ENCODE data around the gene SNAPC4. TPM values are rescaled to one million over a fixed set of nuclear protein-coding genes. Genes with fewer than 3 reads are reported as not detected.

SNAPC4 gene
- total and polyA plus RNA-seq, 9 of the 15 experiments (the other 6 are each of a cell fraction or from before 2014, with no cell fraction given): 0.21 to 21.8 (median 8.8) TPM

DNA sequence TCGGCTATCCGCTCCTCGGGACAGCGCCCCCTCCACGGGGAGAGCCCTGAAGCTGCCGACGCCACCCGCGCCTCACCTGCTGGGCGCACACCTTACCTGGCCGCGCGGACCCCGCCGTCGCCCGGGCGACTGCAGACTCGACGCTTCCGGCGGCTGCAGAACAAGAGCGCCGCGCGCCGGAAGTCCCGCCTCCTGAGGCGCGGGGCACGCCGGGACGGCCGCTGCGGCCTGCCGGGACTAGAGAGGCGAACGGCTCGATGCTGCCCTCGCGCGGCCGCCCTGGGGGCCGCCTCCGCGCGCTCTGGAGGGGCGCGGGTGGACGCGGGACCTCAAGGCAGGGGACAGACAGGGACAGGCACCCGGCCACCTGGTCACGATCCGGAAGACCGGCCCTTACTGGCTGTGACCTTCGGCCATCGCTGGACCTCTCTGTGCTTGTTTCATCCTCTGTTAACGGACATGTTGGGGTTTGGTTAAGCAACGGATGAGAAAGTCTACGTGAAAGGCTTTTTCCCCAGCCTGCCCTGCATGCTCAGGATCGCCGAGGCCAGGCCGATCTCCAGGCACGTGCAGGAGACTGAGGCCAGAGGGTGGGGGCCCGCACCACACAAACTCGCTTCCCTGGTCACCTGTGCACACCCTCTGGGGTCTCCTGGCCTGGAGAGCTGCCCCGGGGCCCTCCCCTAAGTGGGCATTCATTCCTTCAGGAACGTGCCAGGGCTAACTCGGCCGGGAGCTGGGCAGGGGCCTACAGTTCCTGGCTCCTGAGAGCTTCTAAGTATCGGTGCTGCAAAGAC lies at the start of gene SNAPC4 (continued):
- TF ChIP-seq EP300 (IDR thresholded peaks at IDR 0.05; ENCODE audit: low read length) (0 out of 2 replicates have a peak, but pooled peaks have one; percentile 4), KLF1 (tag; IDR thresholded peaks at IDR 0.05) (no peak), HMGN3 (IDR thresholded peaks at IDR 0.05; ENCODE audit: borderline replicate concordance, extremely low read depth, insufficient read length, low read depth, low read length) (peak; percentile 82), ZNF76 (CRISPR knock-in tag; IDR thresholded peaks at IDR 0.05; ENCODE audit: borderline replicate concordance) (0 out of 2 replicates have a peak, but pooled peaks have one; percentile 53), BRF1 (IDR thresholded peaks at IDR 0.05; ENCODE audit: borderline replicate concordance, extremely low read depth, insufficient read length) (no peak), ZFP1 (CRISPR knock-in tag; IDR thresholded peaks at IDR 0.05) (no peak), KLF13 (tag; IDR thresholded peaks at IDR 0.05; ENCODE audit: borderline replicate concordance, low read depth) (peak; percentile 10; the same call in 1 of the 2 replicates), STAG1 (CRISPR knock-in tag; IDR thresholded peaks at IDR 0.05; ENCODE audit: borderline replicate concordance) (peak; percentile 70; the same call in 1 of the 2 replicates), GABPB1 (CRISPR knock-in tag; IDR thresholded peaks at IDR 0.05) (peak; percentile 96), U2AF1 (optimal IDR thresholded peaks at IDR 0.05; ENCODE audit: low read depth, low read length) (peak; percentile 79), HDAC2 (IDR thresholded peaks at IDR 0.05) (no peak), ZFX (CRISPR knock-in tag; IDR thresholded peaks at IDR 0.05) (peak; percentile 60), RCOR1 (IDR thresholded peaks at IDR 0.05; ENCODE audit: borderline replicate concordance in 1 of 2, low read depth in 2 of 2, low read length in 2 of 2) (peak in 1 of 2 experiments; percentile 25; a peak in 1 of 4 replicates), MBD2 (IDR thresholded peaks at IDR 0.05; ENCODE audit: borderline replicate concordance, low read depth) (no peak)
- TF ChIP-seq, protein P1, sequence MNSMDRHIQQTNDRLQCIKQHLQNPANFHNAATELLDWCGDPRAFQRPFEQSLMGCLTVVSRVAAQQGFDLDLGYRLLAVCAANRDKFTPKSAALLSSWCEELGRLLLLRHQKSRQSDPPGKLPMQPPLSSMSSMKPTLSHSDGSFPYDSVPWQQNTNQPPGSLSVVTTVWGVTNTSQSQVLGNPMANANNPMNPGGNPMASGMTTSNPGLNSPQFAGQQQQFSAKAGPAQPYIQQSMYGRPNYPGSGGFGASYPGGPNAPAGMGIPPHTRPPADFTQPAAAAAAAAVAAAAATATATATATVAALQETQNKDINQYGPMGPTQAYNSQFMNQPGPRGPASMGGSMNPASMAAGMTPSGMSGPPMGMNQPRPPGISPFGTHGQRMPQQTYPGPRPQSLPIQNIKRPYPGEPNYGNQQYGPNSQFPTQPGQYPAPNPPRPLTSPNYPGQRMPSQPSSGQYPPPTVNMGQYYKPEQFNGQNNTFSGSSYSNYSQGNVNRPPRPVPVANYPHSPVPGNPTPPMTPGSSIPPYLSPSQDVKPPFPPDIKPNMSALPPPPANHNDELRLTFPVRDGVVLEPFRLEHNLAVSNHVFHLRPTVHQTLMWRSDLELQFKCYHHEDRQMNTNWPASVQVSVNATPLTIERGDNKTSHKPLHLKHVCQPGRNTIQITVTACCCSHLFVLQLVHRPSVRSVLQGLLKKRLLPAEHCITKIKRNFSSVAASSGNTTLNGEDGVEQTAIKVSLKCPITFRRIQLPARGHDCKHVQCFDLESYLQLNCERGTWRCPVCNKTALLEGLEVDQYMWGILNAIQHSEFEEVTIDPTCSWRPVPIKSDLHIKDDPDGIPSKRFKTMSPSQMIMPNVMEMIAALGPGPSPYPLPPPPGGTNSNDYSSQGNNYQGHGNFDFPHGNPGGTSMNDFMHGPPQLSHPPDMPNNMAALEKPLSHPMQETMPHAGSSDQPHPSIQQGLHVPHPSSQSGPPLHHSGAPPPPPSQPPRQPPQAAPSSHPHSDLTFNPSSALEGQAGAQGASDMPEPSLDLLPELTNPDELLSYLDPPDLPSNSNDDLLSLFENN (IDR thresholded peaks at IDR 0.05; ENCODE audit: low read depth in 2 of 2, low read length in 2 of 2): 0 out of 4 replicates have a peak, but pooled peaks of 1 of the 2 experiments have one; percentile 35
- TF ChIP-seq, protein P2, sequence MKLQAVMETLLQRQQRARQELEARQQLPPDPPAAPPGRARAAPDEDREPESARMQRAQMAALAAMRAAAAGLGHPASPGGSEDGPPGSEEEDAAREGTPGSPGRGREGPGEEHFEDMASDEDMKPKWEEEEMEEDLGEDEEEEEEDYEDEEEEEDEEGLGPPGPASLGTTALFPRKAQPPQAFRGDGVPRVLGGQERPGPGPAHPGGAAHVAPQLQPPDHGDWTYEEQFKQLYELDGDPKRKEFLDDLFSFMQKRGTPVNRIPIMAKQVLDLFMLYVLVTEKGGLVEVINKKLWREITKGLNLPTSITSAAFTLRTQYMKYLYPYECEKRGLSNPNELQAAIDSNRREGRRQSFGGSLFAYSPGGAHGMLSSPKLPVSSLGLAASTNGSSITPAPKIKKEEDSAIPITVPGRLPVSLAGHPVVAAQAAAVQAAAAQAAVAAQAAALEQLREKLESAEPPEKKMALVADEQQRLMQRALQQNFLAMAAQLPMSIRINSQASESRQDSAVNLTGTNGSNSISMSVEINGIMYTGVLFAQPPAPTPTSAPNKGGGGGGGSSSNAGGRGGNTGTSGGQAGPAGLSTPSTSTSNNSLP (IDR thresholded peaks at IDR 0.05; ENCODE audit: borderline replicate concordance, low read depth, low read length): no peak
